ENCODE results near the gene METTL4. TPM values are rescaled to one million over a fixed set of nuclear protein-coding genes. Genes with fewer than 3 reads are reported as not detected.

METTL4 gene
- total RNA-seq, 1 donor = 10.5 TPM

DNA sequence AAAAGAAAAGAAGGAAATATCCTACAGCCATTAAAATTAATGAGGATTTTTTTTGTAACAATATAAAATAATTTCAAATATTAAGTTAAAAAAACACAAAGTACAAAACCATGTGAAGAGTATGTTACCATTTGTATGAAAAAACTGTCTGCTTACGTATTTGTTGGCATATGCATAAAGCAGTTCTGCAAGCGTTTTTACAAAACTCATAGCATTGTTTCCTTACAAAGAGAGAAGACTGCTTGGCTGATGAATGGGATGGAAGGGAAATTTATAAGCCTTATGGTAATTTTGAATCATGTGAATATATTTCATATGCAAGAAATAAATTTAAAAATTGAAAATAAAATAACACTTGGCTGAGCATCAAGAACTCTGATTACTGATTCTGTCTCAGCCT lies 63.1 kb downstream of the METTL4 start:
- TF ChIP-seq, protein P1, sequence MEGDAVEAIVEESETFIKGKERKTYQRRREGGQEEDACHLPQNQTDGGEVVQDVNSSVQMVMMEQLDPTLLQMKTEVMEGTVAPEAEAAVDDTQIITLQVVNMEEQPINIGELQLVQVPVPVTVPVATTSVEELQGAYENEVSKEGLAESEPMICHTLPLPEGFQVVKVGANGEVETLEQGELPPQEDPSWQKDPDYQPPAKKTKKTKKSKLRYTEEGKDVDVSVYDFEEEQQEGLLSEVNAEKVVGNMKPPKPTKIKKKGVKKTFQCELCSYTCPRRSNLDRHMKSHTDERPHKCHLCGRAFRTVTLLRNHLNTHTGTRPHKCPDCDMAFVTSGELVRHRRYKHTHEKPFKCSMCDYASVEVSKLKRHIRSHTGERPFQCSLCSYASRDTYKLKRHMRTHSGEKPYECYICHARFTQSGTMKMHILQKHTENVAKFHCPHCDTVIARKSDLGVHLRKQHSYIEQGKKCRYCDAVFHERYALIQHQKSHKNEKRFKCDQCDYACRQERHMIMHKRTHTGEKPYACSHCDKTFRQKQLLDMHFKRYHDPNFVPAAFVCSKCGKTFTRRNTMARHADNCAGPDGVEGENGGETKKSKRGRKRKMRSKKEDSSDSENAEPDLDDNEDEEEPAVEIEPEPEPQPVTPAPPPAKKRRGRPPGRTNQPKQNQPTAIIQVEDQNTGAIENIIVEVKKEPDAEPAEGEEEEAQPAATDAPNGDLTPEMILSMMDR (IDR thresholded peaks at IDR 0.05; ENCODE audit: extremely low read depth, low read depth, low read length) = no peak
- no peak for DNase-seq (ENCODE audit: insufficient read length, low spot score, missing footprints)
- H2AFZ ChIP-seq (ENCODE audit: low read length) = no peak overlapping the region
- no peak overlapping the region for H3K4me2 ChIP-seq (ENCODE audit: insufficient read depth, low read length)
- no peak overlapping the region for H3K4me3 ChIP-seq (ENCODE audit: insufficient read depth, low read length)
- no peaks in the 10 kb centered on the region for H3K36me3 ChIP-seq (ENCODE audit: insufficient read depth, low read length)
- H3K9me3 ChIP-seq (ENCODE audit: low read depth, low read length) = no peaks in the 10 kb centered on the region
- no peak overlapping the region for H3K27ac ChIP-seq (ENCODE audit: low read depth, low read length)
- H3K27me3 ChIP-seq (ENCODE audit: insufficient read depth, low read length) = no peaks in the 10 kb centered on the region
- H3K4me1 ChIP-seq (ENCODE audit: insufficient read depth, low read length) = no peaks in the 10 kb centered on the region
- no peaks in the 10 kb centered on the region for H3K79me2 ChIP-seq (ENCODE audit: insufficient read depth, low read length)
- H4K20me1 ChIP-seq (ENCODE audit: insufficient read depth, low read length) = no peaks in the 10 kb centered on the region

DNA sequence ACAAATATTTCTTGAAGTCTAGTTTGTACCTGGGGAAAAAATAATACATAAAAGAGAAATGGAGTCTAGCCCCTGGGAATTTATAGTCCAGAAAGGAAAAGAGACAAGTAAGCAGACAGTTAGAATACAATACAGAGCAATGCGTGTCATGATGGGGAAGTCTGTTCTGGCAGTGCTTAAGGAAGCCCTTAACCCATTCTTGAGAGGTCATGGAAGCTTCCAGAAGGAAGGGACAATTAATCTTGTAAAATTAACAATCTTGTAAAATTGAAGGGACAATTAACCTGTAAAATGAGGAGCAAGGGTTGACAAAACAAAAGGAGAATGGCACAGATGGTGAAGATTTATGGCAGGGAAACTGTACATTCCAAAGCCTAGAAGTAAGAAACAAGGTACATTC lies 66.7 kb downstream of the METTL4 start:
- H3K79me2 ChIP-seq (ENCODE audit: insufficient read depth, low read length) = no peaks in the 10 kb centered on the region
- H3K4me1 ChIP-seq (ENCODE audit: insufficient read depth, low read length) = no peaks in the 10 kb centered on the region
- H3K27me3 ChIP-seq (ENCODE audit: insufficient read depth, low read length) = no peaks in the 10 kb centered on the region
- H3K9me3 ChIP-seq (ENCODE audit: low read depth, low read length) = no peaks in the 10 kb centered on the region
- no peaks in the 10 kb centered on the region for H4K20me1 ChIP-seq (ENCODE audit: insufficient read depth, low read length)
- no peak overlapping the region for H3K4me2 ChIP-seq (ENCODE audit: insufficient read depth, low read length)
- DNase-seq (ENCODE audit: insufficient read length, low spot score, missing footprints) = no peak
- TF ChIP-seq, protein P1 (IDR thresholded peaks at IDR 0.05; ENCODE audit: extremely low read depth, low read depth, low read length) = no peak
- no peak overlapping the region for H3K27ac ChIP-seq (ENCODE audit: low read depth, low read length)
- H3K4me3 ChIP-seq (ENCODE audit: insufficient read depth, low read length) = no peak overlapping the region
- H3K36me3 ChIP-seq (ENCODE audit: insufficient read depth, low read length) = no peaks in the 10 kb centered on the region
- H2AFZ ChIP-seq (ENCODE audit: low read length) = no peak overlapping the region

DNA sequence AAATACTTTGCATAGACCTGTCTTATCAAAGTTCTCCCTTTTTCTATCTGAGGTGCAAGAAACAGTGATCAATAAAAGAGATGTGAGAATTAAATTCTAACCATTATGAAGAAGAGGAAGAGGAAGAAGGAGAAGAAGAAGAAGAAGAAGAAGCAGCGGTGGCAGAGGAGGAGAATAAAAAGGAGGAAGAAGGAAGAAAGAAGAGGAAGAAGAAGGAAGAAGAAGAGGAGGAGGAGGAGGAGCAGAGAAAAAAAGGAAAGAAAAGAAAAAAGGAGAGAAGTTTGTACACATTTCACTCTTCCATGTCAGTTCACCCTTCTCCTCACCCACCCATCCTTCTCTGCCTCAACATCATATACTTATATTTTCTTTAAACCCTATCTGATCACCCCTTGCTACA lies 68.4 kb downstream of the METTL4 start:
- Histone ChIP-seq H3K4me1 (ENCODE audit: insufficient read depth, low read length) (no peaks in the 10 kb centered on the region), H3K4me2 (ENCODE audit: insufficient read depth, low read length) (no peak overlapping the region), H3K4me3 (ENCODE audit: insufficient read depth, low read length) (no peak overlapping the region), H4K20me1 (ENCODE audit: insufficient read depth, low read length) (no peaks in the 10 kb centered on the region), H3K27me3 (ENCODE audit: insufficient read depth, low read length) (no peaks in the 10 kb centered on the region), H3K79me2 (ENCODE audit: insufficient read depth, low read length) (no peaks in the 10 kb centered on the region), H2AFZ (ENCODE audit: low read length) (no peak overlapping the region), H3K27ac (ENCODE audit: low read depth, low read length) (no peak overlapping the region), H3K9me3 (ENCODE audit: low read depth, low read length) (no peaks in the 10 kb centered on the region), H3K36me3 (ENCODE audit: insufficient read depth, low read length) (no peaks in the 10 kb centered on the region)
- DNase-seq (ENCODE audit: insufficient read length, low spot score, missing footprints) = no peak
- TF ChIP-seq, protein P1 (IDR thresholded peaks at IDR 0.05; ENCODE audit: extremely low read depth, low read depth, low read length) = no peak

DNA sequence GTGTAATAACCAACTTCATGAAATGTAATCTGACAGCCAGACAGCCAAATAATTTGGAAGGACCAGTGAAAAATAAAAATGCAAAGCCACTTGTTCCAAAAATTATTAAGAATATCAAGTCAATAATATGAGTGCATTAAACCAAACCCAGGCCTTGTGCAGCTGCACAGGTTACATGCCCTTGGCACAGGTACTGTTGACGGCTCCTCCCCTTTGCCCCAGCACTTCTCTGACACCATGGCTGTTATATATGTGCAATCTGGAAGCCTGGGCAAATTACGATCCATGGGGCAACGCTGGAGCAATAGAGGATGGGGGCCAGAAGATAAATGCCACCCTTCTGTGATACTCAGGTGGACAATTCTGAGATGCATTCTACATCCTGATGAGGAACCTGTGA lies 68.9 kb downstream of the METTL4 start:
- no peaks in the 10 kb centered on the region for H3K79me2 ChIP-seq (ENCODE audit: insufficient read depth, low read length)
- no peak overlapping the region for H2AFZ ChIP-seq (ENCODE audit: low read length)
- H3K4me1 ChIP-seq (ENCODE audit: insufficient read depth, low read length) = no peaks in the 10 kb centered on the region
- no peak overlapping the region for H3K27ac ChIP-seq (ENCODE audit: low read depth, low read length)
- TF ChIP-seq, protein P1 (IDR thresholded peaks at IDR 0.05; ENCODE audit: extremely low read depth, low read depth, low read length) = no peak
- H3K4me3 ChIP-seq (ENCODE audit: insufficient read depth, low read length) = no peak overlapping the region
- no peaks in the 10 kb centered on the region for H3K36me3 ChIP-seq (ENCODE audit: insufficient read depth, low read length)
- no peaks in the 10 kb centered on the region for H3K9me3 ChIP-seq (ENCODE audit: low read depth, low read length)
- H3K27me3 ChIP-seq (ENCODE audit: insufficient read depth, low read length) = no peaks in the 10 kb centered on the region
- H4K20me1 ChIP-seq (ENCODE audit: insufficient read depth, low read length) = no peaks in the 10 kb centered on the region
- H3K4me2 ChIP-seq (ENCODE audit: insufficient read depth, low read length) = no peak overlapping the region
- DNase-seq (ENCODE audit: insufficient read length, low spot score, missing footprints) = no peak

Measured in osteoblast (primary cell).